GM21723 (cell line): ENCODE data around the gene CCDC34.

Experiments
- ATAC-seq: cut with Tn5 transposase; IDR thresholded peaks from one replicate; pipeline ENCODE4 v1.9.1; 2021; ENCODE audit warnings: mild to moderate bottlenecking, moderate library complexity; ENCODE audit not compliant: unreplicated experiment

CCDC34 gene

DNA sequence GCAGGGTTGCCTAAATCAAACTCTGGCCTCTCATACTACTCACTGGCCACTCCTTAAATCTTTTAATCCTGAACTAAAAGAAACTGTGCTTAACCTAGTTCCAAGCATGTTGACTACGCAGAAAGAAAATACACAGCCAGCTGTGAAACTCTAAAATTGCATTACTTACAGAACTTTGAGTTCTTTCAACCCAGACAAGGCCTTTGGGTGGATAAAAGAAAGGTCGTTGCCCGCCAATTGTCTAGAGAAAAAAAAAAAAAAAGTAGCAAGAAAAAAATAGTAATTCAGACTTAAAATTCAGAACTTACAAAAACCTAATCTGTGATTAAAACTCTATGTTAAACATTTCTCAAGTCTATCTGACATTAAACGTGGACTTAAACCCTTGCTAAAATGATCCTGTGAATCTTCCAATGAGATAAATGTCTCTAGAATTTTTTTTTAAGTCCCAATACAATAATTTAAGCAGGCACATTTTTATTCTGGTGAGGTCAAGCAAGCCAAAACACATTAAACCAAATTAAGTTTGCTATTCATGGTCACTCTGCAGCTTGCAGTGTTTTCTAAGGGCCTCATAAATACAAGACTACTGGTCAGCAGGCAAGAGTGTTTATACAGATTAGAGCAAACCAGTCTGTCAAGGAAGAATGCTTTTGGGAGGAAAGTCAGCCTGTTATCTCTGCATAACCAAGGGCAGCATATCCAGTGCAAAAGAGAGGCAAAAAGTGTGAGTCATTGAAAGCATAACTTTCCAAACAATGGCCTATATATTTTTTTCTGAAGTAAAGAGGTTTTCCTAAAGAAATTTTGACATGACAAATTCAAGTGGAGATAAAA is 29.5 kb upstream of the CCDC34 start:
- ATAC-seq = no peak

DNA sequence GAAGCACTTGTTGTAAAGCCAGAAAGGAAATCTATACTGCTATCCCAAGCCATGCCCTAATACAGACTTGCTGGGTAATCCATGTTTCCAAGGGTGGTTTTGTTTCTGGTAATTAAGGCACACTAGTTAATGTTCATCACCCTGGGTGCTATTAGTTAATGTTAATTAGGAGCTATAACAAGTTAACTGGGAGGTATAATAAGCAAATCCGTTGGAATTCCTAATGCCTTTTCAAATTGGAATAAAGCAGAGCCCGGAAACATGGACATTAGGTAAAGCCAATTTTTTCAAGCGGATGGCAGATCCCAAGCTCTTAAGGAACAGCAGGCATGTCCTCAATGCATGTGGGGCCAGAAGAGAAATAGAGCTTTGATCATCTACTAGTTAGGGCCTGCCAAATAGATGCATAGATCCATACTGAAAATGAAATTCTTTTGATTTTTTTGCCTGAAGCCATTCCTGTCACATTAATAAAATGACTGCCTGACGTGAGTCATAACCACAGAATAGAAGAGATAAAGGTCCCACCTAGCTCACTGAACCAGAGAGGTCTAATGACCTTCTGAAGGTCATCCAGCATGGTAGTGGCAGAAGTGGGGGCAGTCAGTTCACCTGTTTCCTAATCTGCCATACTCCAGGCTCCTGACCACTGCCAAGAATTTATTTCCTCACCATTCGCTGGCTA is 28.5 kb upstream of the CCDC34 start:
- no peak for ATAC-seq

DNA sequence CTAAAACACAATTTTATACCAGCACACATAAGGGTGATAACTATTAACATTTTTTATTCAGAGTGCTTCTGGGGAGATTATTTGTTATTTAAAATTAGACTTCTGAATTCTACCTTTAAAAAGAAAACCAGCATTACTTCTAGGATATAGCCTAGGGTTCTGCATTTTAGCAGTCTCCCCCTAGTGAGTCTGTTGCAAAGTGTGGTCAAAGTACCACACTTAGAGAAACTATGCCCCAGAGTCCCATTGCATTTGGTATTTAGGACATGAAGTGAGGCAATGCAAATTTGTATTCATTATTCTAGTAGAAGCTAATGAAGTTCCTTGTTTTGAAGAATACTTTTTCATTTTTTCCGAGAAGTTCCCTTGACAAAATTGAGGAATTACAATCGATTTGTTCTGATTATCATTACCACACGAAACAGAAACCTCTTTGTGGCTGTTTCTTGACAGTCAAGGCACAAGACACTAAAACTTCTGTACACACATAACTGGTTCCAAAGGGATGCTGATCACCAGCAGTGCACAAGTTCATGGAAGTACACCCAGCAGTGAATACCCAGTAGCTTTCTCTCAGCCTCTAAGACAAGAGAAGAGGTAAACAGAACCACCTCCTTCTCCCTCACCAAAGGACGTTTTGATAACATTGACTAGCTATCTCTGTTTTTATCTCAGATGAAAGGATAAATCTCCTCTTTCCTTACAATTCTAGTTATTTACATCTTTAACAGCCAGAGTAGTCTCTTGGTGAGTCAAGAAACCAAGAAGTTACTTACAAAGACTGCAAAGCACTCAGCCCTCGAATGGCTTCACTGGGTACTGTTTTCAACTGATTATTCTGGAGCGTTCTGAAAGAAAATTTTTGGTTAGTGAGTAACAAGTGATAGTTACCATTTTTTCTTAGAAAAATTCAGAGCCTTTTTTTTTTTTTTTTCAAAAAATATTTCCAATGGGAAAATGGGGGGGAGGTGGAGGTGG is 27.6 kb upstream of the CCDC34 start:
- no peak for ATAC-seq

DNA sequence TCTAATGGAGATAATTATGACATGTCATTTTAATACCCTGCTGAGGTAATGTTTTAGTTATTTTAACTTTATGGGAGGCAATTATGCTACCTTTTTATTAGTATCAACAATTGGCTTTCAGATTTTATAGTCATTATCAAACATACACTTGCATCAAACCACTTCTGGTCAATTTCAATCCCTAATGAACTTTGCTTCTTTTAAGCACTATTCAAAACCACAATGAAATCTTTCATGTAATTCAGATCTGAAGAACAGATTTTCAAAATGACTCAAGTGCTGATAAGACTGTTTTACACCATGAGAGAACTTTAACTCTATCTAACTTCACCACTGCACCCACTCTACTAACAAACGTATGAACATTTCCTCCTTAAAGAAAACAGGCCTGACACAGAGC is 25.9 kb upstream of the CCDC34 start:
- no peak for ATAC-seq

DNA sequence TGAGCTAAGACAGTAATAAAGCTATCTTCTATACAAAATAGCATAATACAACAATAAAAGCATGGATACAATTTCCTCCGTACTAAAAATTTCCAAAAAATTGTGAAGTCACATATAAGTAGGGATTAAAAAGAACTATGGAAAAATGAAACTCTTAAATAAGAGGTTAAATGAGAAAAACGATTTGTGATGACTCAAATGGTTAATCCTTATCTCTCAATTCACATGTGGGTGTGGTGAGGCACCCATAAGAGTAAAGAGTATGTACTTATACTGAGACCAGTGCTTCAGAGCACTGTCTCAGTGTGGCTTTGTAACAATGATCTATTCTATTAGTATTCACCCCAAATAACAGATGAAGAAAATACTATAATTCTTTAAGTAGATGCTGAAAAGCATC is 25.0 kb upstream of the CCDC34 start:
- ATAC-seq = no peak

DNA sequence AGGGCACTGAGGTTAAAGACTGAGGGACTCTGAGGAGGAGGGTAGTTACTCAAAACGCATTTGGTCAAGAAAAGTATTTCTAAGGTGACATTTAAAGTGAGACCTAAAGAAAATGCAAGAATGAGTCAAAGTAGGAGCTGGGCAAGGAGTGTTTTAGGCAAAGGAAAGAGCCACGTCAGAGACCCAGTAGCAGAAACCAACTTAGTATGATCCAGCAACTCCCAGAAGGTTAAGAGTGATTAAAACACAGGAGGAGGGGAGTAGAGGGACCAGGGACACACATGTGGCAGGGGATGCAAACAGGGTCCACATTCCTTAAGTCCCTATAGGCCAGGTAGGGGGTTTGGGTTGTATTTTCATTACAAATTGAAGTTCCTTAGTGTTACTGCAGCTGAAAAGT is 24.3 kb upstream of the CCDC34 start:
- no peak for ATAC-seq

DNA sequence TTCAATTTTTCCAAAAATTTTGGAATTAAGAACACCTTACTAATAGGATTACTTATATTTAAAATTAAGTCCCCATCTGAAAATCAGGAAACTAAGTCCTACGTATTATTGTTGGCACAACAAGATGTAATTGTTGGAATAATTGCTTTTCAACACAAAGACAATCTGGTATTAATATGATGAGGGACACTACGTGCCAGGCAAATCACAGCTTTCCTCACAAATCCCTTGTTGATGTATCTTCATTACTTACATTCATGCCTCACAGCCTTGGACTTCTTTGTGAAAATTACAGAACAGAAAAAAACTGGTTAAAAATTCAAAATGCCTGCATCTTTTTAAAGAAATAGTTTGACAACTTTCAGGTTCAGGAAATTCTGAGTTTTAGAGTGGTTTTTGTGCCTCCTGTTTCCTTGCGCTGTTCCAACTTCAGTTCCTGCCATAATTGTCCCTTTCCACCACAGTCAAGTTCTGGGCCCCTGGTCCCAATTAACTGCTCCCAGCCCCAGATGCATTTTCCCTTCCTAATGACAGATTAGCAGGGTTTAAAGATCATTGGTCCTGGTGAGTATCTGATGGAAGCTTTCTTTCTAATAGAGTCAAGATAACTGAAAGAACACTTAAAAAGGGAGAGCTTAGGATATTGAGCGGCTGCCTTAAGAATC is 23.3 kb upstream of the CCDC34 start:
- ATAC-seq = no peak

DNA sequence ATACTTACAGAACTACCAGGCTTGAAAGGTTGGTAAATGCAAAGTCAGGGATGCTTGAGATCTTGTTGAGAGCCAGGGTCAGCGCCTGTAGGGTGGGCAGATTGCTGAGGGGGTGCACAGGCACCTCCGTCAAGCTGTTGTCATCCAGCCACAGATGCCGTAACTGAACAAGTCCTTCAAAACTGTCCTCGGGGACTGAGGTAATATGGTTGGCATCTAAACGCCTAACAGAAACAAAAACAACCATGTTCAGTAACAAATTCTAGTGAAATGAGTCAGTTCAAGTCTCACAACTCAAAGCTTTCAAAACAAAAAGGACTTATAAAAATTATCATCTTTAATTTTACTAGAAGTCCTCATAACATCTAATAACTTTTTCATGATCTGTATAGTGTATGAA is 22.2 kb upstream of the CCDC34 start:
- no peak for ATAC-seq

DNA sequence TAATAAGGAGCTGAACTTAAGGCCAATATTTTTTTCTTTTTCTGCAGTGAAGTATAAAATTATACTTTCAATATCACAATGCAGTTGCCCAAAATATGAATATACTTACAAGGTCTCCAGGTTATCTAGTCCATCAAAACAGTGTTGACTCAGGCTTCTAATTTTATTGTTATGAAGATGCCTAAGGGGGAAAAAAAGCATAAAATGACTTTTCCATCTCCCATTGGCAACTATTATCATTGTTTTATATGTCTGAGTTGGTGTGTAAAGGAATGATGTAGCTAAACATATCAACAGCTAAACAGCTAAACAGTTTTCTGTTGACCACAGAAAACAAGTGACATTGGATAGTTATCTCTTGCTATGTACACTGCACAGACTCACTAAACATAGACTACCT is 21.2 kb upstream of the CCDC34 start:
- ATAC-seq = no peak

DNA sequence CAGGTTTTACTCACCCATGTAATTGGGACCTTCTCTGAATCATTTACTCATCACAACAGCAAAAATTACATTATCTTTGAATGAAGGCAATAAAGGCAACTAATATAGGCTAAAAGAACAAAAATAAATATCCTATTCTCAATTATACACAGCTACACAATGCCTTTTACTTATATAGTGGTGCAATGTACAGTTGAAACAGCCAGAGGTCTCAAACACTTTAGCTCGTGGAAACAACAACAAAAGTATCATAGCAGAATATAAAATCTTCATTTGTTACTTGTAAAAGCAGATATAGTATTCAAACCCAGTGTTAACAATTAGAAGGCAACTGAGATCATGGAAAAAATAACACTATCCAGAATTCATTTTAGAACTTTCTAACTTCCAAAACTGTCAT is 20.6 kb upstream of the CCDC34 start:
- ATAC-seq = no peak

DNA sequence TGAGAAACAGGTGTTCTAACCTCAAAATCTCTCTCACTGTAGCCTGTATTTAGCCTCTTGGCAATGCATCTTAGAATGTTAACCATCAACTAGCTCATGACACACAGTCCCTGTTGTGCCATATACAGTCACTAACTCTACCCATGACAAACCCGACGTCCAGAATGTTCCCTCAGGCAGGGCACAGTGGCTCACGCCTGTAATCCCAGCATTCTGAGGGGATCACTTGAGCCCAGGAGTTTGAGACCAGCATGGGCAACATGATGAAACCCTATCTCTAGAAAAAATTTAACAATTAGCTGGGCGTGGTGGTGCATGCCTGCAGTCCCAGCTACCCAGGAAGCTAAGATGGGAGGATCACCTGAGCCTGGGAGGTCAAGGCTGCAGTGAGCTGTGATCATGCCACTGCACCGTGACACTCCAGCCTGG is 18.2 kb upstream of the CCDC34 start:
- no peak for ATAC-seq

DNA sequence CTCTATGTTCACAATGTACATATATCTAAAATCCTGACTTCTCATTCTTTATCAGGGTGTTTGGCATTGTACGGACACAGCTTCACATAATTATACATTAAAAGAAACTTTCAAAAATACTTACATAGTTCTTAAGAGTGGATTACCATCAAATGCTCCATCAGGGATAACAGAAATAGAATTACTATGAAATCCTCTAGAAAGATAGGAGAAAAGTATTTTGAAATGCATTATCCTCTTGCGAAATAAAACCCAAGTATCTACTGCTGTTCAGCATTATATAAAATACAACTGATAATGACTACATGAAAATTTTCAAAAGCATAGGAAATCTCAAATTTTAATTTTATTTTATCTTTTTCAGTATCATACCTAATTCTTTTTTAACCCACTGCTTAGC is 17.8 kb upstream of the CCDC34 start:
- ATAC-seq = no peak

DNA sequence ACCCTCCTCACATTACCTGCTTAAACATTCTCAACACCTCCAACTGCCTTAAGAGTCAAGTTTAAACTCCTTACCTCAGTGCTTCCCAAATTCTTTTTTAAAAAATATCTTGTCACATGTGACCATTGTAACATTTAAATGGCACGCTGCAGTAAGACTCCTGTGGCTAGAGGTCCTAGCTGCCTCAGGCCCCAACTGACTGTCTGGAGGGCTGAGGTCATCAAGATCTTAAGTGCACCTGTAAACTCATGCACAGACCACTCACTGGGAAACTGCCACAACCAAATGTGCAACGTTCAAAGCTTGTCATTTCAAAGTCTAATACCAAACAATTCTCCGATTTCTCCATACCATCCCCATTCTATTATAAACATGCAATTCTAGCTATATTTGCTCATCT is 16.4 kb upstream of the CCDC34 start:
- no peak for ATAC-seq

DNA sequence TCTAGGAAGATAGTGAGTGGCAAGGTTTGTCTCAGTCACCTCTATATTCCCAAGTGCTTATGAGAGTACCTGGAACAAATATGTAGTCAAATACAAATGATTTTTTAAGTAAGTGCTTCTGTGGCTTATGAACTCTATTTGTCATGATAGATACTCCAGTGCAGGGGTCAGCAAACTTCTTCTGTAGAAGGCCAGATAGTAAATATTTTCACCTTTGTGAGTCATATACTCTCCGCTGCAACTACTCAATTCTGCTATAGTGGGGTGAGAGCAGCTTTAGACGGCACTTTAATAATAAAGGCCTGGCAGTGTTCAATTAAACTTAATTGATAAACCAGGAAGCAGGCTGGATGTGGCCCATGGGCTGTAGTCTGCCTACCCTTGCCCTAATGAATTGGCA is 12.4 kb upstream of the CCDC34 start:
- no peak for ATAC-seq

DNA sequence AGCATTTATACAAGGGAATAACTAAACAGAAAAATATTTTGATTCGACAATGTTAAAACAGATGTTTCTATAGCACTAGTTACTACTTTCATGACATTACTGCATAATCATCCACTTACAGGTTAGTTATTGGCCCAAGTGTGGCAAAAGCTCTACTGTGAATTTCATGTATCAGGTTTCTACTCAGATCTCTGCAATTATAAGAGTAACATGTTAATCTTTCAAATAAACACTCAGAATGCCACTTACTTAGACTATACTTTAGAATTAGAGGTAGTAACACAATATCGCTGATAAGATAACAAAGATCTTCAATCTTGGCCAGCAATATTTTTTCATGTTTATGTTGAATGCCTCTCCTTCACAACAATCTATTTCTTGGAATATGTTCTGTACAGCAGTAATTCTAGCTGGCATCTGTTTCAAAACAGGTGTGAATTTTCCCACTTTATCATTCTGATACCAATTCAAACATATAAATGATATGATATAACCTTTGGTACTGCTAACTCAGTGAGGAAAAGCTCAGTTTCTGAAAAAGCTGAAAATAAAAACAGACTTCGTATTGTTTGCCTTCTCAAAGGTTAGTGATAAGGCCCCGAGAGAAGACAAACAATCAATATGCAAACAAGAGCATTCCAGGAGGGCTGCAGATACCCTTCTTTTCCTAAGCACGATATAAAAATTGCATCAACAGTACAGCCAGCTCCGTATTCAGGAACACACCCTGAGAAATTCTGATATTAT is 11.0 kb upstream of the CCDC34 start:
- ATAC-seq = no peak

DNA sequence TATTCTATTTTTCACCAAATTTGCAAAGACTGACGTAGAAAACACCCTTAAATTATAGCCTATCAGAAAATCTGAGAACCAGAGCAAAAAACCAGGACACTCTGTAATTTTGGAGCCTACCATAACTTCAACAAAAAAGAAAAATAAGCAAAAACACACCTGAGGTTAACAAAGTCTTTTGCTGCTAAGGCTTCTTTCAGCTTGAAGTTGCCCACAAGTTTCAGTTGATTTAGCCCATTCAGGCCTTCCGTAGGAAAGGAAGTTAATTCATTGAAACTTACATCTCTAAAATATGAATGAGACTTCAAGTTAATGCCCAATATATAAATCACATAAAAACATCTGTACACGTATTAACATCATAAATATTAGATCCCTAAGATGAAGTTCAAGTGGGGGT is 10.4 kb upstream of the CCDC34 start:
- ATAC-seq = no peak

DNA sequence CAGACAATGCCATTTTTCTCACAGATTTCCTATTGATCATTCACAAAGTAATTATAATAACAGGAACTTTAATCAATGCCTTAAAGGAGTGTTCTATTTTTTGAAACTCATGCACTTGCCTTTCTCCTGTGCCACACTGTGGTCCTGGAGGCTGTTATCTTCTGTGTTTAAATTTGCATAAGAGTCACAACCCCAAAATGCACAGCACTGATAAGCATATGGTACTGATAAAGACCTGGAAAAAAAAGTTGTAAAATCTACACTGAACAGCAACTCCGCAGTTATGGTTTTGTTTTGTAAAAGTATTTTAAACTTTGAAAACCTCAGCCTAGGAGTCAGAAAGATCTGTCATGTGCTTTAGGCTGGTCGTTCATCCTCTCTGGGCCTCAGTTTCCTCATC is 9.1 kb upstream of the CCDC34 start:
- ATAC-seq = no peak

DNA sequence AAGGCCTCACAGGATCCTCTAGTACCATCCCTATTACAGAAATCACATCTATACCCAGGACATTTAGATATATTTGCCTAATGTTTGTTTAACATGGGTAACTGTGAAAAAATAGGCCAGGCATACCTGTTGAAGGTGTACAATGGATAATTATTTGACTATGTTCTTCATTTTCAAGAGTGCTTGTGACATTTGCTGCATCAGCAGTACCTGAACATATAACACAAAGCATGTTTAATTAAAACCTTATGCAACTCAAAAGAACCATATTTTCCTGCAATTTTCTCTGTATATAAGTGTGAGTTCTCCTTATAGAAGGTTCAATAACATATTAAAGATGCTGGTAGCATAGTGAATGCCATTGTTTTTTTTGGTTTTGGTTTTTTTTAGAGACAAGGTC is 8.5 kb upstream of the CCDC34 start:
- no peak for ATAC-seq

DNA sequence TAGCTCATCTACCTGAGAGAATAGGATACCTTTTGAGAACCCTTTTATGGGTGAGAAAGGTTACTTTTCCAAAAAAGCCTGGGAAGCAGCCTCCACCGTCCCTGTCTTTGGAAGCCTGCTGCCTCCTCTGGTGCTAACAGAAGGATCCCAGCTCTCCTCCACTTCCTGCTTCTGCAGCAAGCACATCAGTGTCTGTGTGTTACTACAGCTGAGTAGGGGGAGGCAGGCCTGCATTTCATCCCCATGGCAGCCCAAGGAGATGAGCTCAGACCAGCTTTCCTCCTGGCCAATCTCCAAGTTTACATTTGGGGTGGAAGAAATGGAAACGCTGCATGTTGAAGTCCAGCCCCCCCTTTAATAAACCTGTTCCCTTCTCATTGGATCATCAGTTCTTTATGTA is 7.4 kb upstream of the CCDC34 start:
- no peak for ATAC-seq

DNA sequence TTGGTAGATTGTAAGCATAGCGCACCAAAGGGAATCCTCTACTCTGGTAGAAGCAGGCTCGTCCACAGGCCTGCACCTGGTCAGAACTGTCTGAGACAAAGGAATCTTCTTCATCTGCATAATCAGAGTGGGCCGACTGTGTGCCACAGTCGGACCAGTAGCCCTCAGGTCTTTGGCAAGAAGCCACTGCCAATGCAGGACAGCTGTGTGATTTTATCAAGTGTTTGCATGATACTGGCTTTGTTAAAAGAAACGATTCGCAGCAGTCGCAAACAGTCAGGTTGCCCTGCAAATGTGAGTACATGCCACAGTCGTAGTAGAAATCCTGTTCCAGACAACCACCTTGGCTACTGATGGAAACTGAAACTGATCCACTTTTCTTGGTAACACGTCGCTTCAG is 4.9 kb upstream of the CCDC34 start:
- no peak for ATAC-seq
